ENCODE results near the gene SGPP1.

GRCh38 chr14:63725786-63726460 is 1.9 kb downstream of the SGPP1 start:
- TF ChIP-seq TAF1 (IDR thresholded peaks at IDR 0.05; ENCODE audit: borderline replicate concordance, low read depth, low read length) (no peak), POLR2A (IDR thresholded peaks at IDR 0.05; ENCODE audit: low read depth, low read length) (no peak)

Measured in GM12892 (cell line).